A673 (cell line): ENCODE data around the gene ZNF488.

Experiments
- EZH2 ChIP-seq: fragments of 200-600 bp; sonication (generic); IDR thresholded peaks from 2 replicates; pipeline ENCODE4 v1.6.1; 2017; ENCODE audit warnings: borderline replicate concordance, low read depth, mild to moderate bottlenecking, mixed read lengths, antibody characterized with exemption, low read length; ENCODE audit not compliant: poor library complexity, severe bottlenecking
- TF ChIP-seq, protein P1 (sequence below): fragments of 300-800, 200-600 bp; sonication (generic); conservative IDR thresholded peaks from 2 replicates; pipeline ENCODE4 v1.5.1; 2017; ENCODE audit warnings: low read depth, mild to moderate bottlenecking, antibody characterized with exemption, low read length, moderate library complexity, mixed read lengths

DNA sequence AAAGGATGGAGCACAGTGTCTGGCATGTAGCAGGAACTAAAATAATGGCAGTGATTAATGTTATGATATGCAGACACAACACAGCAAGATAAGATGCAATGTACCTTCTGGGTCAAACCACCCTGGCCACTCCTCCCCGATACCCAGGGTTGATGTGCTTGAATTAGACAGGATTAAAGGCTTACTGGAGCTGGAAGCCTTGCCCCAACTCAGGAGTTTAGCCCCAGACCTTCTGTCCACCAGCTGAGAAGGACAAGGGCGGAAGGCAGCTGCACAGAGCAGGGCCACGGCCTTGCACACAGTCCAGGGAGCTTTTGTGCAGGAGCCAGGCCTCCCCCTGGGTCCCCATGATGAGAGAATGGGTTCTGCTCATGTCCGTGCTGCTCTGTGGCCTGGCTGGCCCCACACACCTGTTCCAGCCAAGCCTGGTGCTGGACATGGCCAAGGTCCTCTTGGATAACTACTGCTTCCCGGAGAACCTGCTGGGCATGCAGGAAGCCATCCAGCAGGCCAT, 35.9 kb downstream of the ZNF488 start, which contains the start of gene RBP3:
- TF ChIP-seq EZH2 = no peak
- TF ChIP-seq, protein P1, sequence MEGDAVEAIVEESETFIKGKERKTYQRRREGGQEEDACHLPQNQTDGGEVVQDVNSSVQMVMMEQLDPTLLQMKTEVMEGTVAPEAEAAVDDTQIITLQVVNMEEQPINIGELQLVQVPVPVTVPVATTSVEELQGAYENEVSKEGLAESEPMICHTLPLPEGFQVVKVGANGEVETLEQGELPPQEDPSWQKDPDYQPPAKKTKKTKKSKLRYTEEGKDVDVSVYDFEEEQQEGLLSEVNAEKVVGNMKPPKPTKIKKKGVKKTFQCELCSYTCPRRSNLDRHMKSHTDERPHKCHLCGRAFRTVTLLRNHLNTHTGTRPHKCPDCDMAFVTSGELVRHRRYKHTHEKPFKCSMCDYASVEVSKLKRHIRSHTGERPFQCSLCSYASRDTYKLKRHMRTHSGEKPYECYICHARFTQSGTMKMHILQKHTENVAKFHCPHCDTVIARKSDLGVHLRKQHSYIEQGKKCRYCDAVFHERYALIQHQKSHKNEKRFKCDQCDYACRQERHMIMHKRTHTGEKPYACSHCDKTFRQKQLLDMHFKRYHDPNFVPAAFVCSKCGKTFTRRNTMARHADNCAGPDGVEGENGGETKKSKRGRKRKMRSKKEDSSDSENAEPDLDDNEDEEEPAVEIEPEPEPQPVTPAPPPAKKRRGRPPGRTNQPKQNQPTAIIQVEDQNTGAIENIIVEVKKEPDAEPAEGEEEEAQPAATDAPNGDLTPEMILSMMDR = no peak
